Fibroblast of lung (primary cell): ENCODE data around the gene PIAS4. TPM values are rescaled to one million over a fixed set of nuclear protein-coding genes. Genes with fewer than 3 reads are reported as not detected.

Experiments used
- DNase-seq, 2 donors: peaks; one replicate each; pipeline versions ENCODE4 v3.0.0 to v3.0.0-alpha.2; 2010; ENCODE audit warnings: low read depth in 2 of 2
- H2AFZ ChIP-seq: 2 replicates; pipeline ENCODE4 v1.5.1; 2012; ENCODE audit warnings: low read length, control low read depth, inconsistent platforms
- H3K27ac ChIP-seq: 2 replicates; pipeline ENCODE4 v1.5.1; 2011; ENCODE audit warnings: low read length, control low read depth; ENCODE audit not compliant: insufficient read depth
- H3K27me3 ChIP-seq: 2 replicates; pipeline ENCODE4 v1.5.1; 2011; ENCODE audit warnings: mild to moderate bottlenecking, low read length; ENCODE audit not compliant: control insufficient read depth, insufficient read depth
- H3K36me3 ChIP-seq: 2 replicates; pipeline ENCODE4 v1.5.1; 2011; ENCODE audit warnings: low read length; ENCODE audit not compliant: control insufficient read depth, insufficient read depth
- H3K4me1 ChIP-seq: 2 replicates; pipeline ENCODE4 v1.5.1; 2011; ENCODE audit warnings: low read length; ENCODE audit not compliant: control insufficient read depth, insufficient read depth; ENCODE audit errors: extremely low read depth
- H3K4me2 ChIP-seq: 2 replicates; pipeline ENCODE4 v1.5.1; 2011; ENCODE audit warnings: low read length, control low read depth; ENCODE audit not compliant: insufficient read depth; ENCODE audit errors: extremely low read depth
- H3K4me3 ChIP-seq, 4 experiments: fragments of 200-600 bp in 1 of 4; sonication (generic) in 1 of 4; replicated peaks in 1 of 4; 2 replicates each; pipeline ENCODE4 v1.5.1; 2011 to 2016; ENCODE audit warnings: low read length in 4 of 4, low read depth in 3 of 4, mild to moderate bottlenecking in 3 of 4, control low read depth in 2 of 4, inconsistent platforms in 1 of 4, mixed read lengths in 1 of 4; ENCODE audit not compliant: insufficient read depth in 1 of 4; ENCODE audit errors: control extremely low read depth in 1 of 4
- H3K79me2 ChIP-seq: 2 replicates; pipeline ENCODE4 v1.5.1; 2012; ENCODE audit warnings: mild to moderate bottlenecking, low read length, inconsistent platforms; ENCODE audit not compliant: control insufficient read depth, insufficient read depth
- H3K9ac ChIP-seq: 2 replicates; pipeline ENCODE4 v1.5.1; 2011; ENCODE audit warnings: mild to moderate bottlenecking, low read length, control low read depth; ENCODE audit not compliant: insufficient read depth
- H3K9me3 ChIP-seq: 2 replicates; pipeline ENCODE4 v1.5.1; 2012; ENCODE audit warnings: low read depth, low read length; ENCODE audit not compliant: control insufficient read depth, insufficient read depth
- H4K20me1 ChIP-seq: 2 replicates; pipeline ENCODE4 v1.5.1; 2011; ENCODE audit warnings: low read length; ENCODE audit not compliant: control insufficient read depth, insufficient read depth; ENCODE audit errors: extremely low read depth
- CTCF ChIP-seq, 2 donors: IDR thresholded peaks in 1 of 2; conservative IDR thresholded peaks in 1 of 2; 1 replicate in 1 of 2; 2 replicates in 1 of 2; pipeline ENCODE4 v1.5.1; 2011 to 2012; ENCODE audit warnings: low read length in 2 of 2, control low read depth in 1 of 2, inconsistent platforms in 1 of 2, low read depth in 1 of 2, mild to moderate bottlenecking in 1 of 2
- EZH2 ChIP-seq: IDR thresholded peaks from 2 replicates; pipeline ENCODE4 v1.5.1; 2012; ENCODE audit warnings: low read length, control low read depth, mild to moderate bottlenecking; ENCODE audit errors: missing control alignments
- polyA plus RNA-seq, 2 donors: library from polyadenylated mRNA; depleted of rRNA in 1 of 2; stranded (reverse) in 1 of 2; unstranded in 1 of 2; fragments of >200 nt; gene quantifications; 2 replicates each; pipeline ENCODE4 v1.2.1, GENCODE V29; 2011 to 2012; ENCODE audit warnings: missing spikeins in 1 of 2
- total RNA-seq: library from RNA; depleted of rRNA; stranded (reverse); fragments of >200 nt; gene quantifications from 2 replicates; pipeline ENCODE4 v1.2.1, GENCODE V29; 2014

The PIAS4 gene
- total and polyA plus RNA-seq, 2 donors (not counting 1 experiment from before 2014, with no cell fraction given): 6.6 to 14.9 TPM

- Histone ChIP-seq H3K4me1 (peaks cover 22% of the 10 kb centered on the region), H3K4me2 (peak within 1 kb of the TSS; percentile 89), H3K27ac (peak within 1 kb of the TSS; percentile 94), H3K36me3 (peaks cover 42% of the 10 kb centered on the region), H3K9me3 (no peaks in the 10 kb centered on the region), H2AFZ (peak within 1 kb of the TSS; percentile 54), H3K79me2 (peaks cover 52% of the 10 kb centered on the region), H3K9ac (peak within 1 kb of the TSS; percentile 94), H4K20me1 (peaks cover 7% of the 10 kb centered on the region), H3K4me3 (peak within 1 kb of the TSS; percentile 82 to 99 (median 94)), H3K27me3 (no peaks in the 10 kb centered on the region)
- DNase-seq: peak; percentile 77 to 91
- no peak for TF ChIP-seq CTCF (conservative IDR thresholded peaks at IDR 0.05 in 1 of 2, IDR thresholded peaks at IDR 0.05 in 1 of 2; ENCODE audit: low read depth in 1 of 2, low read length in 2 of 2)
- no peak for TF ChIP-seq EZH2
Observed at GRCh38 chr19:3984908-3985642, 22.5 kb upstream of the PIAS4 start, which contains the start of gene EEF2. Gene EEF2, minus strand, starts transcription at chr19:3985463. Its CDS starts 83 bp downstream, at chr19:3985380.

- Histone ChIP-seq H3K4me2 (peak overlapping the region; percentile 89), H3K27ac (no peak overlapping the region), H3K27me3 (no peaks in the 10 kb centered on the region), H4K20me1 (peaks cover 6% of the 10 kb centered on the region), H3K79me2 (peaks cover 45% of the 10 kb centered on the region), H3K9me3 (no peaks in the 10 kb centered on the region), H3K4me3 (peak overlapping the region; percentile 82 to 99 (median 94)), H3K9ac (no peak overlapping the region), H2AFZ (peak overlapping the region; percentile 54), H3K4me1 (peaks cover 22% of the 10 kb centered on the region), H3K36me3 (peaks cover 35% of the 10 kb centered on the region)
- DNase-seq: no peak
- no peak for TF ChIP-seq CTCF (conservative IDR thresholded peaks at IDR 0.05 in 1 of 2, IDR thresholded peaks at IDR 0.05 in 1 of 2; ENCODE audit: low read depth in 1 of 2, low read length in 2 of 2)
- no peak for TF ChIP-seq EZH2
Observed at GRCh38 chr19:3985643-3986259, 21.8 kb upstream of the PIAS4 start.

- Histone ChIP-seq H3K4me1 (peaks cover 21% of the 10 kb centered on the region), H3K36me3 (peaks cover 28% of the 10 kb centered on the region), H2AFZ (peak overlapping the region; percentile 33), H3K4me2 (peak overlapping the region; percentile 89), H3K9ac (no peak overlapping the region), H3K79me2 (peaks cover 38% of the 10 kb centered on the region), H3K27ac (no peak overlapping the region), H4K20me1 (peaks cover 6% of the 10 kb centered on the region), H3K27me3 (no peaks in the 10 kb centered on the region), H3K9me3 (no peaks in the 10 kb centered on the region), H3K4me3 (peak overlapping the region; percentile 82 to 99 (median 94))
- TF ChIP-seq CTCF (conservative IDR thresholded peaks at IDR 0.05 in 1 of 2, IDR thresholded peaks at IDR 0.05 in 1 of 2; ENCODE audit: low read depth in 1 of 2, low read length in 2 of 2): peak; percentile 36 to 60
- no peak for TF ChIP-seq EZH2
- DNase-seq: peak; percentile 68 to 84
Observed at GRCh38 chr19:3986260-3987041, 21.1 kb upstream of the PIAS4 start.
